VCaP (cell line): ENCODE data around the gene CHST12.
"Not testable (repeated sequence)": the region's sequence is repeated elsewhere in the genome, so short reads cannot be mapped to it uniquely, and the experiment has no call there.

Experiments
- H3K27ac ChIP-seq: fragments of 450-650 bp; 2 replicates; pipeline ENCODE4 v1.5.1; 2017
- CTCF ChIP-seq: fragments of 450-650 bp; conservative IDR thresholded peaks from 2 replicates; pipeline ENCODE4 v1.5.1; 2017; ENCODE audit warnings: mild to moderate bottlenecking, moderate library complexity

CHST12 gene

GRCh38 chr7:2460641-2461040 lies 57.2 kb downstream of the CHST12 start:
- peak overlapping the region; percentile 96; the same call in 1 of the 2 replicates for H3K27ac ChIP-seq
- TF ChIP-seq CTCF: no peak

DNA sequence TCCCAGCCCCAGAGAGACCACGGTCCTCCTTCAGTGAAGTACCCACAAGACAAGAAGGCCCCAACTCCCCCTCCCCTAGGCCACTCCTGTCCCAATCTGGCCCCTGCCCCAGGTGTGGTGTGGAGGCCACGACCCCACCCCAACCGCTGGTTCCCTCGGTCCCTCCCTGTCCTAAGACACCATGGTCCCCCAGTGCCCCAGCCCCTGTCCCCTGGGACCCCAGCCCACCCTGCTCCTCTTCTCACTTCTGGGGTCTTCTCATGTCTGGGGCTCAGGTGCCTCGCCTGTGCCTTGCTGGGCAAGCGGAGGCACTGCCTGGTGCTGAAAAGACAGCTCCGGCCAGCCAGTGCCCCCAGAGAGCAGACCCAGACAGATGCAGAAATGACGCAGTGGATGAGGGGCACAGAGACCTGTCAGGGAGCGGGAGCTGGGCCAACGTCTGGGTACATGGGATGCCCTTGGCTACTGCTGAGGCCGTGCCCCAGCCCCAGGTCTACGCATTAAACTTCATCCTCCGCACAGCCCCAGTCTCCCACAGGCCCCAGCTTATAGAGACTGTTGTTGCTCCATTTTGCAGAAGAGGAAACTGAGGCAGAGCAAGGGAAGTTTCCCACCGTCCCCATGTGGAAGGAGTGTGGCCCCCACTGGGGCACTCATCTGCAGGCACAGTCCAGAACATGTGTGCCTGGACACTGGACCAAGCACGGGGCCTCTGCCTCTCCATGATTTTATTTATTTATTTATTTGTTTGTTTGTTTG lies 58.0 kb downstream of the CHST12 start:
- no peak for TF ChIP-seq CTCF
- H3K27ac ChIP-seq: no peak overlapping the region

DNA sequence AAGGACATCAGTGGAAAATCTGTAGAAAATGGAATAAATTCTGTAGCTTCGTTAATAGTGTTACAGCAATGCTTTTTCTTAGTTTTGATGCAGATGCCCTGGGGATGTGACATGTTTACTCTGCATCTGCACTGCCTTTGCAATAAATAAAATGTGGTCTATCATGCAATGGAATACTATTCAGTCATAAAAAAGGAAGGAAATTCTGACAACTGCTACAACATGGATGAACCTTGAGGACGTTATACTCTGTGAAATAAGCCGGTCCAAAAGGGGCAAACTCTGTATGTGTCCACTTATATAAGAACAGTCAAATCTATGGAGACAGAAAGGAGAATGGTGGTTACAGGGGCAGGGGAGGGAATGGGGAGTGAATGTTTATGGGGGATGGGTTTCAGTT lies 59.3 kb downstream of the CHST12 start:
- H3K27ac ChIP-seq: no peak overlapping the region
- TF ChIP-seq CTCF: no peak

- no peak overlapping the region for H3K27ac ChIP-seq
- no peak for TF ChIP-seq CTCF
Measured at GRCh38 chr7:2465928-2466327, 62.5 kb downstream of the CHST12 start.

- TF ChIP-seq CTCF: no peak
- no peak overlapping the region for H3K27ac ChIP-seq
Measured at GRCh38 chr7:2466675-2467074, 63.3 kb downstream of the CHST12 start.

GRCh38 chr7:2468227-2468626 lies 64.8 kb downstream of the CHST12 start:
- no peak for TF ChIP-seq CTCF
- peak overlapping the region; percentile 38; the same call in 1 of the 2 replicates for H3K27ac ChIP-seq

- not testable (repeated sequence) for H3K27ac ChIP-seq
Measured at GRCh38 chr7:2469460-2470203, 66.2 kb downstream of the CHST12 start.
